DND-41 (cell line): ENCODE results near the gene SLC6A11.

Experiments used
- ATAC-seq: fragments of 200-7000 bp; cut with Tn5 transposase; 3 replicates; pipeline ENCODE4 v1.9.1; 2021; ENCODE audit warnings: low read depth; ENCODE audit not compliant: insufficient read depth
- DNase-seq: peaks from one replicate; pipeline ENCODE4 v3.0.0-alpha.2; 2020
- H2AFZ ChIP-seq: 2 replicates; pipeline ENCODE4 v1.6.0; 2012; ENCODE audit warnings: low read depth, low read length
- H3K27ac ChIP-seq: 2 replicates; pipeline ENCODE4 v1.5.1; 2012; ENCODE audit warnings: low read length, inconsistent platforms
- H3K27me3 ChIP-seq: fragments of 200-600 bp; sonication (generic); 2 replicates; pipeline ENCODE4 v1.6.0; 2012; ENCODE audit warnings: low read length, mild to moderate bottlenecking, inconsistent platforms; ENCODE audit not compliant: insufficient read depth, poor library complexity
- H3K36me3 ChIP-seq: 2 replicates; pipeline ENCODE4 v1.5.1; 2012; ENCODE audit warnings: low read length, inconsistent platforms; ENCODE audit not compliant: insufficient read depth
- H3K4me1 ChIP-seq: 2 replicates; pipeline ENCODE4 v1.5.1; 2012; ENCODE audit warnings: mild to moderate bottlenecking, low read length; ENCODE audit not compliant: insufficient read depth
- H3K4me2 ChIP-seq: 2 replicates; pipeline ENCODE4 v1.6.0; 2012; ENCODE audit warnings: mild to moderate bottlenecking, moderate library complexity, low read length, inconsistent platforms; ENCODE audit not compliant: insufficient read depth
- H3K4me3 ChIP-seq, 2 experiments: fragments of 200-600 bp in 1 of 2; shearing (Covaris generic) in 1 of 2; 2 replicates each; pipeline ENCODE4 v1.5.1; 2012 to 2016; ENCODE audit warnings: inconsistent platforms in 2 of 2, low read length in 2 of 2, mild to moderate bottlenecking in 2 of 2, low read depth in 1 of 2, moderate library complexity in 1 of 2
- H3K79me2 ChIP-seq: 2 replicates; pipeline ENCODE4 v1.6.0; 2012; ENCODE audit warnings: low read length, inconsistent platforms; ENCODE audit not compliant: insufficient read depth
- H3K9ac ChIP-seq: 2 replicates; pipeline ENCODE4 v1.6.0; 2012; ENCODE audit warnings: low read depth, mild to moderate bottlenecking, inconsistent platforms, low read length, moderate library complexity
- H3K9me3 ChIP-seq: 2 replicates; pipeline ENCODE4 v1.5.1; 2012; ENCODE audit warnings: low read length, moderate library complexity, mild to moderate bottlenecking, inconsistent platforms; ENCODE audit not compliant: insufficient read depth, severe bottlenecking
- H4K20me1 ChIP-seq: 2 replicates; pipeline ENCODE4 v1.6.0; 2012; ENCODE audit warnings: low read length; ENCODE audit not compliant: insufficient read depth
- EZH2 ChIP-seq: IDR thresholded peaks from 3 replicates; pipeline ENCODE4 v1.6.1; 2012; ENCODE audit warnings: borderline replicate concordance, low read depth, mild to moderate bottlenecking, moderate library complexity, low read length, inconsistent platforms; ENCODE audit not compliant: severe bottlenecking
- TF ChIP-seq, protein P1 (sequence below): IDR thresholded peaks from 2 replicates; pipeline ENCODE4 v1.5.1; 2012; ENCODE audit warnings: borderline replicate concordance, low read length, moderate library complexity, mild to moderate bottlenecking; ENCODE audit not compliant: poor library complexity, severe bottlenecking; ENCODE audit errors: extremely low read depth

The SLC6A11 gene

DNA sequence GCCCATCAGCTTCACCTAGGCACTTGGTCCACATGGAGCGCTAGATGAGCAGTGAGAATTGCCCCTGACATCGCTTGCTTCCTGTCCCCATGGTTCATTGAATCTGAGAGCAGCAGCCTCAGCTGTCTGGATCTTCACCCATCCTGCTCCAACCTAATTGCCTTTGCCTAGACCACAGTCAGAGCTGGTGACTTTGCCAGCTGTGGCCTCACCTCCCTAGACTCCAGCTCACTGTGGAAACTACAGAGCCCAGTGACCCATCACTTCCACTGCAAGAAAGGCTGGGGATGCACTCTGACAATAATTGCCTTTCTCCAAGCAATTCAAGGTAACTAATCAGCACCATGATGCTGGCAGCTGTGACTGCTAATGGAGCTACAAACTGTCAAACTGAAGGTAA lies 145.9 kb downstream of the SLC6A11 start:
- H3K4me2 ChIP-seq = no peak overlapping the region
- H3K9me3 ChIP-seq = no peaks in the 10 kb centered on the region
- no peak overlapping the region for H3K27ac ChIP-seq
- H3K9ac ChIP-seq = no peak overlapping the region
- H3K4me3 ChIP-seq = no peak overlapping the region
- no peaks in the 10 kb centered on the region for H3K27me3 ChIP-seq
- H4K20me1 ChIP-seq = peaks cover 16% of the 10 kb centered on the region
- no peak for TF ChIP-seq EZH2
- TF ChIP-seq, protein P1, sequence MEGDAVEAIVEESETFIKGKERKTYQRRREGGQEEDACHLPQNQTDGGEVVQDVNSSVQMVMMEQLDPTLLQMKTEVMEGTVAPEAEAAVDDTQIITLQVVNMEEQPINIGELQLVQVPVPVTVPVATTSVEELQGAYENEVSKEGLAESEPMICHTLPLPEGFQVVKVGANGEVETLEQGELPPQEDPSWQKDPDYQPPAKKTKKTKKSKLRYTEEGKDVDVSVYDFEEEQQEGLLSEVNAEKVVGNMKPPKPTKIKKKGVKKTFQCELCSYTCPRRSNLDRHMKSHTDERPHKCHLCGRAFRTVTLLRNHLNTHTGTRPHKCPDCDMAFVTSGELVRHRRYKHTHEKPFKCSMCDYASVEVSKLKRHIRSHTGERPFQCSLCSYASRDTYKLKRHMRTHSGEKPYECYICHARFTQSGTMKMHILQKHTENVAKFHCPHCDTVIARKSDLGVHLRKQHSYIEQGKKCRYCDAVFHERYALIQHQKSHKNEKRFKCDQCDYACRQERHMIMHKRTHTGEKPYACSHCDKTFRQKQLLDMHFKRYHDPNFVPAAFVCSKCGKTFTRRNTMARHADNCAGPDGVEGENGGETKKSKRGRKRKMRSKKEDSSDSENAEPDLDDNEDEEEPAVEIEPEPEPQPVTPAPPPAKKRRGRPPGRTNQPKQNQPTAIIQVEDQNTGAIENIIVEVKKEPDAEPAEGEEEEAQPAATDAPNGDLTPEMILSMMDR = no peak
- no peak overlapping the region for H2AFZ ChIP-seq
- H3K79me2 ChIP-seq = no peaks in the 10 kb centered on the region
- ATAC-seq = no peak
- DNase-seq = no peak
- no peaks in the 10 kb centered on the region for H3K4me1 ChIP-seq
- no peaks in the 10 kb centered on the region for H3K36me3 ChIP-seq

DNA sequence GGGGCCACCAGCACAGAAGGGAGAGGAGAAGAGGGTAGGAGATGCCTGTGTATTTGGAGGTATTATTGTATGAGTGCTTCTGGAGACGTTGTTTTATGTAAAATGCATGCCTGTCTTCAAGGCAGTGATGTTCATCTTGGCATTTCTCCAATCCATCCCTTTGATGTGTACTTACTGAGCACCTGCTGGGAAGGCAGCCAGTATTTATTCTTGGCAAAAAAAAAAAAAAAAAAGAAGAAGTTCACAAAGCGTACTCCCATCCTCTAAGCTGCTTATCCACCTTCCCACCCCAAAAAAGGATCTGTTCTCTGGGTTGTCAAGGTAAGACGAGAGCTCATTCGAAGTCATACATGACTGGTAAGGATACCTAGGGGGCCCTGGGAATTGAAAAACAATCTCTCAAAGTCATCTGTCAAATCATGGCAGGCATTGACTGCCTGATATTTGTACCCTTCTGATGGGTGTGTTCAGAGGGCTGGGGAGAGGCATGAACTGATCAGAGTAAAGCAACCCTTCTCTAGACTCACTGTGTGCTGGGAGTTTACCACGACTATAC lies 146.5 kb downstream of the SLC6A11 start:
- no peak overlapping the region for H3K4me3 ChIP-seq
- no peak overlapping the region for H3K9ac ChIP-seq
- ATAC-seq = no peak
- H2AFZ ChIP-seq = no peak overlapping the region
- H3K9me3 ChIP-seq = no peaks in the 10 kb centered on the region
- H3K4me1 ChIP-seq = no peaks in the 10 kb centered on the region
- peak; percentile 6 for DNase-seq
- H3K79me2 ChIP-seq = no peaks in the 10 kb centered on the region
- H3K27ac ChIP-seq = no peak overlapping the region
- H3K27me3 ChIP-seq = no peaks in the 10 kb centered on the region
- H3K36me3 ChIP-seq = no peaks in the 10 kb centered on the region
- TF ChIP-seq, protein P1 = no peak
- TF ChIP-seq EZH2 = no peak
- peaks cover 16% of the 10 kb centered on the region for H4K20me1 ChIP-seq
- H3K4me2 ChIP-seq = no peak overlapping the region

DNA sequence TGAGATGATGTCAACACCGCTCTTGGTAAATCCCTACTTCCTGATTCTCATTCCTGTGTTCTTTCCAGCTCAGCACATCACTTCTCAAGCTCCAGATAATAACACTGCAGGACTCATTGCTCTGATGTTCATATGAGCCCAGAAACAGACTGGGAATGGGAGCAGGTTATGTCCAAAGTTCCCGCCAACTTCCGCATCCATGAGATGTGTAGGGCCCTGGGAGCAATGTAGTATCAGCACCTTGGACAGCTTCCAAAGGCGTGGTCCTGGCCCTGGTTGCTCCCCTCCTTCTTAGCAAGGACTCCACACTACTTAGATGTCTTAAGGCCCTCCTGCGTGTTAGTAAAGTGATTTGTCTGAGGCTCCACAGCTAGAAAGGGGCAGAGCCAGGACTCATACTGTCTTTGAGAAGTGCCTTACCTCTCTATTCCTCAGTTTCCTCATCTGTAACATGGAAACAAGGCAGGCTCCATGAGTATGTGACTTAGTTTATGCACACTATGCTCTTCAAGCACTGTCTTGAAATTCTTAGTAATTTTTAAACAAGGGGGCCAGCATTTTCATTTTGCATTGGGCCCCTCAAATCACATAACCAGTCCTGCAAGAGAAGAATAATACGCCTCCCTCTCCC lies 148.6 kb downstream of the SLC6A11 start:
- ATAC-seq (peak; percentile 94), DNase-seq (peak; percentile 57)
- H3K36me3 ChIP-seq = no peaks in the 10 kb centered on the region
- peaks cover 16% of the 10 kb centered on the region for H4K20me1 ChIP-seq
- no peak overlapping the region for H3K4me3 ChIP-seq
- no peaks in the 10 kb centered on the region for H3K4me1 ChIP-seq
- H3K27me3 ChIP-seq = peaks cover 3% of the 10 kb centered on the region
- no peaks in the 10 kb centered on the region for H3K9me3 ChIP-seq
- H3K4me2 ChIP-seq = no peak overlapping the region
- TF ChIP-seq EZH2 = no peak
- TF ChIP-seq, protein P1 = no peak
- no peaks in the 10 kb centered on the region for H3K79me2 ChIP-seq
- H2AFZ ChIP-seq = no peak overlapping the region
- no peak overlapping the region for H3K9ac ChIP-seq
- no peak overlapping the region for H3K27ac ChIP-seq

DNA sequence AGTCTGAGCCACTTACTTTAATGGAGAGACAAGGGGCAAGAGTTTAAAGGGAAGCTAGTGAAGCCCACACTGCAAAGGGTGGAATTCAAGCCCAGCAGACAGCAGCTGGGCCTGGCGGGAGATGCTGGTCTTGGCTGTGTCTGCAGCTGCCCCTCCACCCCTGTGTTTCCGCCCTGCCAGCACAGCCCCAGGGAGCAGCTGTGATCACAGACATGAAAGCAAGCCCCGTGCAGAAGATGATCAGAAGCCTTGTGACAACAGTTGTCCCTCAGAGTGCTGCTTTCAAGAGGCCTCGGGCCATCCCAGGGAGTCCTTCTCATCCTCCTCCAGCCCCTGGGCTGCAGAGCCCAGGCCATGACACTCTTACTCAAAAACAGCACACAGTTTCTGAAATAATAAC lies 152.4 kb downstream of the SLC6A11 start:
- TF ChIP-seq EZH2 = no peak
- TF ChIP-seq, protein P1 = no peak
- Histone ChIP-seq H3K9ac (no peak overlapping the region), H3K4me1 (no peaks in the 10 kb centered on the region), H3K4me2 (no peak overlapping the region), H4K20me1 (peaks cover 18% of the 10 kb centered on the region), H3K4me3 (no peak overlapping the region), H3K79me2 (no peaks in the 10 kb centered on the region), H3K27ac (no peak overlapping the region), H3K9me3 (no peaks in the 10 kb centered on the region), H3K36me3 (no peaks in the 10 kb centered on the region), H2AFZ (no peak overlapping the region), H3K27me3 (peaks cover 4% of the 10 kb centered on the region)
- ATAC-seq = no peak
- no peak for DNase-seq
